Mesendoderm (in vitro differentiated cells): ENCODE data around the gene DYSF.

ENCODE experiments used
- DNase-seq: peaks from one replicate; pipeline ENCODE4 v3.0.0; 2013
- H2AK5ac ChIP-seq: 2 replicates; pipeline ENCODE4 v1.6.1; 2013; ENCODE audit warnings: low read length, inconsistent platforms
- H2BK120ac ChIP-seq: 2 replicates; pipeline ENCODE4 v1.6.1; 2013; ENCODE audit warnings: low read depth, mild to moderate bottlenecking, low read length, moderate library complexity, mixed read lengths
- H2BK15ac ChIP-seq: replicated peaks from 2 replicates; pipeline ENCODE4 v1.6.1; 2013; ENCODE audit warnings: low read depth, mild to moderate bottlenecking, moderate library complexity
- H2BK5ac ChIP-seq: 2 replicates; pipeline ENCODE4 v1.6.1; 2013; ENCODE audit warnings: low read length, inconsistent platforms
- H3K18ac ChIP-seq: 2 replicates; pipeline ENCODE4 v1.6.1; 2013; ENCODE audit warnings: mild to moderate bottlenecking, low read length, mixed read lengths
- H3K23ac ChIP-seq: one replicate; pipeline ENCODE4 v1.6.1; 2013; ENCODE audit warnings: low read length
- H3K27ac ChIP-seq: 2 replicates; pipeline ENCODE4 v1.5.1; 2013; ENCODE audit warnings: low read depth, mild to moderate bottlenecking, inconsistent platforms, low read length, moderate library complexity
- H3K27me3 ChIP-seq: 2 replicates; pipeline ENCODE4 v1.6.1; 2013; ENCODE audit warnings: low read length, control low read depth, mild to moderate bottlenecking, inconsistent platforms; ENCODE audit not compliant: insufficient read depth, poor library complexity
- H3K36me3 ChIP-seq: 2 replicates; pipeline ENCODE4 v1.6.1; 2013; ENCODE audit warnings: low read length, inconsistent platforms; ENCODE audit not compliant: control insufficient read depth, insufficient read depth
- H3K4ac ChIP-seq: one replicate; pipeline ENCODE4 v1.6.1; 2013; ENCODE audit warnings: low read depth, mild to moderate bottlenecking, low read length, moderate library complexity
- H3K4me1 ChIP-seq: 2 replicates; pipeline ENCODE4 v1.6.1; 2013; ENCODE audit warnings: low read depth, low read length, inconsistent platforms; ENCODE audit not compliant: control insufficient read depth
- H3K4me2 ChIP-seq: 2 replicates; pipeline ENCODE4 v1.6.1; 2013; ENCODE audit warnings: low read length
- H3K4me3 ChIP-seq: 2 replicates; pipeline ENCODE4 v1.5.1; 2013; ENCODE audit warnings: mild to moderate bottlenecking, low read length
- H3K56ac ChIP-seq: one replicate; pipeline ENCODE4 v1.6.1; 2013; ENCODE audit warnings: low read length
- H3K79me1 ChIP-seq: 2 replicates; pipeline ENCODE4 v1.6.1; 2013; ENCODE audit warnings: low read length, inconsistent platforms
- H3K79me2 ChIP-seq: 2 replicates; pipeline ENCODE4 v1.6.1; 2013; ENCODE audit warnings: mild to moderate bottlenecking, low read length; ENCODE audit not compliant: control insufficient read depth, insufficient read depth
- H3K9ac ChIP-seq: 2 replicates; pipeline ENCODE4 v1.6.1; 2013; ENCODE audit warnings: low read length, inconsistent platforms
- H4K5ac ChIP-seq: one replicate; pipeline ENCODE4 v1.6.1; 2013; ENCODE audit warnings: low read length
- H4K8ac ChIP-seq: one replicate; pipeline ENCODE4 v1.6.1; 2013; ENCODE audit warnings: low read depth, mild to moderate bottlenecking, control low read depth, low read length, moderate library complexity
- WGBS: extraction: QIAGEN DNeasy Blood & Tissue Kit; methylation state at CpG from one replicate; pipeline ENCODE4 v1.1.7; 2013; ENCODE audit warnings: low lambda C conversion rate, missing lambda C conversion rate; ENCODE audit not compliant: insufficient coverage; ENCODE audit errors: extremely low coverage; 5-methylcytosine and 5-hydroxymethylcytosine counted together

Gene DYSF

GRCh38 chr2:71506222-71507153 is 53.1 kb downstream of the DYSF start:
- Histone ChIP-seq H3K4me3 (no peak overlapping the region), H4K8ac (no peak overlapping the region), H3K4ac (no peak overlapping the region), H2BK15ac (no peak overlapping the region), H3K4me1 (no peaks in the 10 kb centered on the region), H2BK5ac (no peak overlapping the region), H3K79me1 (no peaks in the 10 kb centered on the region), H3K18ac (no peak overlapping the region), H3K36me3 (no peaks in the 10 kb centered on the region), H3K27me3 (no peaks in the 10 kb centered on the region), H2AK5ac (no peak overlapping the region), H3K27ac (no peak overlapping the region), H3K23ac (no peak overlapping the region), H4K5ac (no peak overlapping the region), H3K4me2 (no peak overlapping the region), H2BK120ac (no peak overlapping the region), H3K79me2 (no peaks in the 10 kb centered on the region), H3K9ac (no peak overlapping the region), H3K56ac (no peak overlapping the region)
- no peak for DNase-seq
- no CpG with 5 or more reads among the region's 20 CpGs for WGBS

GRCh38 chr2:71507476-71507875 is 54.1 kb downstream of the DYSF start:
- H2BK5ac ChIP-seq, result no peak overlapping the region
- no peak overlapping the region for H3K4me2 ChIP-seq
- H3K9ac ChIP-seq, result no peak overlapping the region
- H3K27me3 ChIP-seq, result no peaks in the 10 kb centered on the region
- no peak overlapping the region for H2AK5ac ChIP-seq
- H3K56ac ChIP-seq, result no peak overlapping the region
- H3K18ac ChIP-seq, result no peak overlapping the region
- no peak overlapping the region for H3K23ac ChIP-seq
- no peak overlapping the region for H3K4ac ChIP-seq
- H3K27ac ChIP-seq, result no peak overlapping the region
- no peak overlapping the region for H2BK120ac ChIP-seq
- no peak overlapping the region for H4K5ac ChIP-seq
- no peak overlapping the region for H4K8ac ChIP-seq
- H3K4me3 ChIP-seq, result no peak overlapping the region
- H3K36me3 ChIP-seq, result no peaks in the 10 kb centered on the region
- H2BK15ac ChIP-seq, result no peak overlapping the region
- H3K4me1 ChIP-seq, result no peaks in the 10 kb centered on the region
- no peaks in the 10 kb centered on the region for H3K79me1 ChIP-seq
- no peak for DNase-seq
- no CpG with 5 or more reads among the region's 8 CpGs for WGBS
- no peaks in the 10 kb centered on the region for H3K79me2 ChIP-seq

GRCh38 chr2:71510196-71510807 is 56.9 kb downstream of the DYSF start:
- no peak overlapping the region for H3K4me3 ChIP-seq
- H2AK5ac ChIP-seq, result no peak overlapping the region
- no peak overlapping the region for H3K56ac ChIP-seq
- no peak overlapping the region for H3K27ac ChIP-seq
- no peak overlapping the region for H2BK15ac ChIP-seq
- H3K27me3 ChIP-seq, result no peaks in the 10 kb centered on the region
- peak; percentile 75 for DNase-seq
- H3K18ac ChIP-seq, result no peak overlapping the region
- WGBS, result no CpG with 5 or more reads among the region's 6 CpGs
- H3K36me3 ChIP-seq, result no peaks in the 10 kb centered on the region
- no peak overlapping the region for H3K9ac ChIP-seq
- no peak overlapping the region for H4K5ac ChIP-seq
- H4K8ac ChIP-seq, result no peak overlapping the region
- H3K23ac ChIP-seq, result no peak overlapping the region
- no peak overlapping the region for H3K4ac ChIP-seq
- H3K4me1 ChIP-seq, result no peaks in the 10 kb centered on the region
- no peaks in the 10 kb centered on the region for H3K79me1 ChIP-seq
- H3K4me2 ChIP-seq, result no peak overlapping the region
- no peaks in the 10 kb centered on the region for H3K79me2 ChIP-seq
- no peak overlapping the region for H2BK5ac ChIP-seq
- no peak overlapping the region for H2BK120ac ChIP-seq

- H3K36me3 ChIP-seq, result no peaks in the 10 kb centered on the region
- no peak overlapping the region for H2BK15ac ChIP-seq
- H2AK5ac ChIP-seq, result no peak overlapping the region
- H3K4ac ChIP-seq, result no peak overlapping the region
- WGBS, result no CpG with 5 or more reads among the region's 9 CpGs
- H3K4me2 ChIP-seq, result no peak overlapping the region
- H4K8ac ChIP-seq, result no peak overlapping the region
- no peaks in the 10 kb centered on the region for H3K79me1 ChIP-seq
- H4K5ac ChIP-seq, result no peak overlapping the region
- no peaks in the 10 kb centered on the region for H3K79me2 ChIP-seq
- DNase-seq, result no peak
- no peaks in the 10 kb centered on the region for H3K4me1 ChIP-seq
- no peak overlapping the region for H2BK5ac ChIP-seq
- H3K23ac ChIP-seq, result no peak overlapping the region
- no peak overlapping the region for H2BK120ac ChIP-seq
- no peaks in the 10 kb centered on the region for H3K27me3 ChIP-seq
- no peak overlapping the region for H3K4me3 ChIP-seq
- no peak overlapping the region for H3K27ac ChIP-seq
- no peak overlapping the region for H3K9ac ChIP-seq
- no peak overlapping the region for H3K18ac ChIP-seq
- no peak overlapping the region for H3K56ac ChIP-seq
Measured at GRCh38 chr2:71510938-71511337, 57.6 kb downstream of the DYSF start.

- H3K18ac ChIP-seq, result no peak overlapping the region
- no peak overlapping the region for H3K56ac ChIP-seq
- no peak overlapping the region for H4K8ac ChIP-seq
- H3K79me2 ChIP-seq, result no peaks in the 10 kb centered on the region
- no peak overlapping the region for H3K23ac ChIP-seq
- H2BK5ac ChIP-seq, result no peak overlapping the region
- no peaks in the 10 kb centered on the region for H3K4me1 ChIP-seq
- no peak overlapping the region for H3K4me3 ChIP-seq
- no peaks in the 10 kb centered on the region for H3K79me1 ChIP-seq
- no CpG with 5 or more reads among the region's 10 CpGs for WGBS
- H3K4me2 ChIP-seq, result no peak overlapping the region
- no peak overlapping the region for H2BK120ac ChIP-seq
- no peak overlapping the region for H3K27ac ChIP-seq
- no peaks in the 10 kb centered on the region for H3K36me3 ChIP-seq
- no peak overlapping the region for H3K4ac ChIP-seq
- H4K5ac ChIP-seq, result no peak overlapping the region
- no peak overlapping the region for H2AK5ac ChIP-seq
- H2BK15ac ChIP-seq, result no peak overlapping the region
- H3K9ac ChIP-seq, result no peak overlapping the region
- no peak for DNase-seq
- no peaks in the 10 kb centered on the region for H3K27me3 ChIP-seq
Measured at GRCh38 chr2:71511776-71512175, 58.4 kb downstream of the DYSF start.
